SH-SY5Y (cell line): ENCODE results near the gene NANOG.

Experiments used
- GATA2 ChIP-seq: IDR thresholded peaks from 2 replicates; pipeline ENCODE4 v1.6.1; 2011; ENCODE audit warnings: mild to moderate bottlenecking, low read depth, low read length
- GATA3 ChIP-seq: IDR thresholded peaks from 2 replicates; pipeline ENCODE4 v1.6.1; 2011; ENCODE audit warnings: low read depth, mild to moderate bottlenecking, low read length, moderate library complexity

DNA sequence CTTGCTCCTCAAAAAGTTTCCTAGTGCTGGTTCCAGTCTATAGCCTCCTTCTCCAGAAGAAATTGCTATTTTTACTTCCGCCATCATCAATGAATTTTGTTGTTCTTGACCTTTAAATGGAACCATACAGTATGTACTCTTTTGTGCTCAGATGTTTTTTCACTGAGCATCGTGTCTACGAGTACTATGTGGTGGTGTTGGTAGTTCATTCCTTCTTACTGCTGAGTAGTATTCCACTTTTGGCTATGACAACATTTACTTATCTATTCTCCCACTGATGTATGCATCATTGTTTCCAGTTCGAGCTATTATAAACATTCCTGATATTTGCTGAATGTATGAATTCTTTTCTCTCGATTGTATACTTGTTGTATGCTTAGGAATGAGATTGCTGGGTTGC is 54.9 kb downstream of the NANOG start:
- TF ChIP-seq GATA2 (no peak), GATA3 (no peak)
